ENCODE results near the gene QRICH1.

The QRICH1 gene

GRCh38 chr3:49112262-49112661 lies 18.4 kb upstream of the QRICH1 start:
- DNase-seq = no peak

- DNase-seq = no peak
Observed at GRCh38 chr3:49111347-49111746, 17.5 kb upstream of the QRICH1 start.

- no peak for DNase-seq
Observed at GRCh38 chr3:49110780-49111179, 16.9 kb upstream of the QRICH1 start.

GRCh38 chr3:49108346-49108745 lies 14.5 kb upstream of the QRICH1 start:
- DNase-seq = no peak

GRCh38 chr3:49104427-49105291 lies 10.8 kb upstream of the QRICH1 start, which contains the start of gene QARS1:
Gene QARS1, minus strand, starts transcription at chr3:49104757. Its CDS starts 24 bp downstream, at chr3:49104733.
- peak; percentile 87 for DNase-seq

- no peak for DNase-seq
Observed at GRCh38 chr3:49104052-49104426, 10.2 kb upstream of the QRICH1 start.

GRCh38 chr3:49100046-49100615 lies 6.3 kb upstream of the QRICH1 start:
- DNase-seq = no peak

- DNase-seq = no peak
Observed at GRCh38 chr3:49098910-49099630, 5.2 kb upstream of the QRICH1 start.

- no peak for DNase-seq
Observed at GRCh38 chr3:49098429-49098828, 4.6 kb upstream of the QRICH1 start.

- peak; percentile 80 for DNase-seq
Observed at GRCh38 chr3:49092938-49093852, 676 bp downstream of the QRICH1 start.

- DNase-seq = no peak
Observed at GRCh38 chr3:49081429-49081828, 12.4 kb downstream of the QRICH1 start.

GRCh38 chr3:49079270-49079669 lies 14.6 kb downstream of the QRICH1 start:
- DNase-seq = no peak

- DNase-seq = no peak
Observed at GRCh38 chr3:49076646-49077045, 17.2 kb downstream of the QRICH1 start.

GRCh38 chr3:49076116-49076515 lies 17.8 kb downstream of the QRICH1 start:
- DNase-seq = no peak

GRCh38 chr3:49058011-49058410 lies 35.9 kb downstream of the QRICH1 start:
- no peak for DNase-seq

GRCh38 chr3:49057268-49057667 lies 36.6 kb downstream of the QRICH1 start:
- no peak for DNase-seq

- DNase-seq = no peak
Observed at GRCh38 chr3:49054344-49054862, 39.5 kb downstream of the QRICH1 start.

GRCh38 chr3:49053543-49053942 lies 40.3 kb downstream of the QRICH1 start:
- no peak for DNase-seq

- DNase-seq = no peak
Observed at GRCh38 chr3:49035281-49035680, 58.6 kb downstream of the QRICH1 start.

GRCh38 chr3:49034650-49035049 lies 59.2 kb downstream of the QRICH1 start:
- DNase-seq = no peak

- DNase-seq = no peak
Observed at GRCh38 chr3:49032646-49033304, 61.1 kb downstream of the QRICH1 start.

GRCh38 chr3:49030321-49030720 lies 63.5 kb downstream of the QRICH1 start:
- DNase-seq = no peak
